Upper lobe of left lung (tissue), 4 donors: Measurements from ENCODE around the gene TBC1D16.

ENCODE experiments used
- CTCF ChIP-seq, 6 experiments: fragments of 450-650 bp in 4 of 6; fragments of 200-600 bp in 2 of 6; sonication (generic) in 2 of 6; IDR thresholded peaks; one replicate each; pipeline ENCODE4 v1.5.1; 2016 to 2019; ENCODE audit warnings: antibody characterized with exemption in 6 of 6
- EP300 ChIP-seq, 4 donors: sonication (generic); formaldehyde crosslinking; IDR thresholded peaks; one replicate each; pipeline ENCODE4 v1.5.1; 2017; ENCODE audit warnings: antibody characterized with exemption in 4 of 4, control low read depth in 2 of 4
- POLR2A ChIP-seq, 4 donors: fragments of 450-650 bp; IDR thresholded peaks; one replicate each; pipeline ENCODE4 v1.5.1; 2016 to 2017; ENCODE audit warnings: antibody characterized with exemption in 4 of 4, mild to moderate bottlenecking in 2 of 4
- POLR2AphosphoS5 ChIP-seq, 2 donors: sonication (generic); formaldehyde crosslinking; IDR thresholded peaks; one replicate each; pipeline ENCODE4 v1.5.1; 2017; ENCODE audit warnings: antibody characterized with exemption in 2 of 2

DNA sequence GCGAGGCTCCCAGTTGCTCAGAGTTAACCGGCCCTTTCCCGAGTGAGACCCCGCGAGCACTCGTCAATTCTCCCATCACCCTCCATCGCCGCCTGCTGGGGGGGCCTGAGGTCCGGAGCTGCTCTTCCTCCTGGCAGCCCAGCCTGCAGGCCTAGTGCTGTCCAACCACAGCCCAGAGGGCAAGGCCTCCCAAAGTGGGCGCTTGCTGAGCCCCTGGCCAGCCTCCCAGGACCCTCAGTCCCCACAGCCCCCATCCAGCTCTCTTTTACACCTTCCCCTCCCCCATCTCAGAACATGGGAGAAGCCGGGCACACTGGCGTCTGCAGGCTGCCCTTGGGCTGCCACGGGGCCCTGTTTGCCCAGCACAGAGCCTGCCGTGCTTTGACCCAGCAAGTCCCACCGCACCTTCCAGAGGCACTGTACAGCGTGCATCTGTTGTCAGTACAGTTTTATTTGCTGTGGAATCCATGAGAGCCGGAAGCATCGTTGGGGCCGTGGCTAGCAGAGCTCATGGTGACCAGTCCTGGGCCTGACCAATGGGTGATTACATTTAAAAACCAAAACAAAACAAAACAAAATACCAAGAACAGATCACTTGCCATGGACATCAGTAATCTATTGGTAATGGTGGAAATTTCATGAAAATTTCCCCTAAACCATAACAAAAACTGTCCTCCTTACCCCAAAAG, 100.3 kb downstream of the TBC1D16 start:
- TF ChIP-seq CTCF (IDR thresholded peaks at IDR 0.05) (no peak), POLR2AphosphoS5 (IDR thresholded peaks at IDR 0.05) (no peak), POLR2A (IDR thresholded peaks at IDR 0.05) (no peak), EP300 (IDR thresholded peaks at IDR 0.05) (no peak)
